GM13976 (cell line): ENCODE measurements around the gene PBX4.
A peak's percentile ranks its signal among the peaks of the same experiment; 100 is the strongest.

Experiments
- DNase-seq: peaks from one replicate; pipeline ENCODE4 v3.0.0; 2012; ENCODE audit warnings: low spot score
- CTCF ChIP-seq: IDR thresholded peaks from 2 replicates; pipeline ENCODE4 v1.5.1; 2012; ENCODE audit warnings: borderline replicate concordance, mild to moderate bottlenecking; ENCODE audit not compliant: insufficient read depth; ENCODE audit errors: extremely low read depth, missing control alignments, control extremely low read depth
- in situ Hi-C: fragments of 300-500 bp; cut with MboI; formaldehyde crosslinking; loops from one replicate; pipeline ENCODE4 v1.12.0; 2022; ENCODE audit warnings: low sequenced_read_pairs, mixed read lengths, inconsistent platforms; ENCODE audit not compliant: unreplicated experiment

The PBX4 gene

GRCh38 chr19:19661141-19661674 lies 42.7 kb upstream of the PBX4 start:
- DNase-seq = no peak
- TF ChIP-seq CTCF = no peak
- in situ Hi-C loops = no loop called here

- in situ Hi-C loops = no loop called here
- no peak for TF ChIP-seq CTCF
- no peak for DNase-seq
These were observed 41.3 kb upstream of the PBX4 start for GRCh38 chr19:19659646-19660245.

- in situ Hi-C loops = no loop called here
- DNase-seq = peak; percentile 15
These were observed 38.9 kb upstream of the PBX4 start for GRCh38 chr19:19657397-19657783.

GRCh38 chr19:19656451-19657396 lies 38.2 kb upstream of the PBX4 start:
- no peak for TF ChIP-seq CTCF
- peak; percentile 16 for DNase-seq
- in situ Hi-C loops = no loop called here

More at GRCh38 chr19:19657397-19657783, 38.9 kb upstream of the PBX4 start:
- no peak for TF ChIP-seq CTCF

GRCh38 chr19:19655641-19656343 lies 37.3 kb upstream of the PBX4 start:
- DNase-seq = peak; percentile 28
- in situ Hi-C loops = no loop called here
- no peak for TF ChIP-seq CTCF

- in situ Hi-C loops = no loop called here
- peak; percentile 23 for DNase-seq
- TF ChIP-seq CTCF = no peak
These were observed 36.6 kb upstream of the PBX4 start for GRCh38 chr19:19655051-19655594.
